Mesothelial cell of epicardium (in vitro differentiated cells): ENCODE data around the gene AFAP1L2. TPM values are rescaled to one million over a fixed set of nuclear protein-coding genes. Genes with fewer than 3 reads are reported as not detected.

Experiments used
- DNase-seq, 2 experiments: peaks; one replicate each; pipeline ENCODE4 v3.0.0; 2021; ENCODE audit warnings: low spot score in 2 of 2; ENCODE audit not compliant: unreplicated experiment in 2 of 2
- H3K27ac Mint-ChIP-seq: 2 replicates; pipeline ENCODE4 v1.8.0; 2021; ENCODE audit warnings: mixed read lengths
- H3K27me3 Mint-ChIP-seq: 2 replicates; pipeline ENCODE4 v1.8.0; 2021; ENCODE audit warnings: low read depth, mixed read lengths
- H3K36me3 Mint-ChIP-seq: 2 replicates; pipeline ENCODE4 v1.8.0; 2021; ENCODE audit warnings: mixed read lengths
- H3K4me1 Mint-ChIP-seq: 2 replicates; pipeline ENCODE4 v1.8.0; 2021; ENCODE audit warnings: mixed read lengths
- H3K4me3 Mint-ChIP-seq: 2 replicates; pipeline ENCODE4 v1.8.0; 2021; ENCODE audit warnings: mild to moderate bottlenecking, moderate library complexity, mixed read lengths
- H3K9me3 Mint-ChIP-seq: 2 replicates; pipeline ENCODE4 v1.8.0; 2021; ENCODE audit warnings: mixed read lengths
- total RNA-seq: library from RNA; stranded (reverse); gene quantifications from 3 replicates; pipeline ENCODE4 v1.2.1, GENCODE V29; 2021
- TF ChIP-seq, protein P1 (sequence below): fragments of 200-600 bp; sonication (generic); IDR thresholded peaks from one replicate; pipeline ENCODE4 v1.5.0; 2021; ENCODE audit warnings: antibody characterized with exemption; ENCODE audit not compliant: unreplicated experiment

AFAP1L2 gene
- total RNA-seq, 1 donor from 2014 or later, result 5.7 TPM

DNA sequence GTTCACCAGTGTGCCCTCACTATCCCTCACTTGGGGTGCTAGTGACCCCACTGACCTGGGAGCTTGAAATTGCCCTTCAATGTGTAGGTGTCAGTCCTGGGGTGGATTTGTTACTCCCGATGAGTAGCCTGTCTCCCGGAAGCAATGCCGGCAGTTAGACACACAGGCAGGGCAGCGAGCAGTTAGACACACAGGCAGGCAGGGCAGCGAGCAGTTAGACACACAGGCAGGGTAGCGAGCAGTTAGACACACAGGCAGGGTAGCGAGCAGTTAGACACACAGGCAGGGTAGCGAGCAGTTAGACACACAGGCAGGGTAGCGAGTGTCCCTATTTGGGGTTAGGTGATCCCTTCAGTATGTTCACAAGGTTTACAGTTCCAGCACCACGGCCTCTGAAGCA is 121.2 kb downstream of the AFAP1L2 start:
- Mint-ChIP-seq H3K36me3 (no peaks in the 10 kb centered on the region), H3K9me3 (no peaks in the 10 kb centered on the region), H3K27ac (no peak overlapping the region), H3K27me3 (no peaks in the 10 kb centered on the region), H3K4me3 (no peak overlapping the region), H3K4me1 (peaks cover 9% of the 10 kb centered on the region)
- no peak for DNase-seq
- TF ChIP-seq, protein P1, sequence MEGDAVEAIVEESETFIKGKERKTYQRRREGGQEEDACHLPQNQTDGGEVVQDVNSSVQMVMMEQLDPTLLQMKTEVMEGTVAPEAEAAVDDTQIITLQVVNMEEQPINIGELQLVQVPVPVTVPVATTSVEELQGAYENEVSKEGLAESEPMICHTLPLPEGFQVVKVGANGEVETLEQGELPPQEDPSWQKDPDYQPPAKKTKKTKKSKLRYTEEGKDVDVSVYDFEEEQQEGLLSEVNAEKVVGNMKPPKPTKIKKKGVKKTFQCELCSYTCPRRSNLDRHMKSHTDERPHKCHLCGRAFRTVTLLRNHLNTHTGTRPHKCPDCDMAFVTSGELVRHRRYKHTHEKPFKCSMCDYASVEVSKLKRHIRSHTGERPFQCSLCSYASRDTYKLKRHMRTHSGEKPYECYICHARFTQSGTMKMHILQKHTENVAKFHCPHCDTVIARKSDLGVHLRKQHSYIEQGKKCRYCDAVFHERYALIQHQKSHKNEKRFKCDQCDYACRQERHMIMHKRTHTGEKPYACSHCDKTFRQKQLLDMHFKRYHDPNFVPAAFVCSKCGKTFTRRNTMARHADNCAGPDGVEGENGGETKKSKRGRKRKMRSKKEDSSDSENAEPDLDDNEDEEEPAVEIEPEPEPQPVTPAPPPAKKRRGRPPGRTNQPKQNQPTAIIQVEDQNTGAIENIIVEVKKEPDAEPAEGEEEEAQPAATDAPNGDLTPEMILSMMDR, result no peak

DNA sequence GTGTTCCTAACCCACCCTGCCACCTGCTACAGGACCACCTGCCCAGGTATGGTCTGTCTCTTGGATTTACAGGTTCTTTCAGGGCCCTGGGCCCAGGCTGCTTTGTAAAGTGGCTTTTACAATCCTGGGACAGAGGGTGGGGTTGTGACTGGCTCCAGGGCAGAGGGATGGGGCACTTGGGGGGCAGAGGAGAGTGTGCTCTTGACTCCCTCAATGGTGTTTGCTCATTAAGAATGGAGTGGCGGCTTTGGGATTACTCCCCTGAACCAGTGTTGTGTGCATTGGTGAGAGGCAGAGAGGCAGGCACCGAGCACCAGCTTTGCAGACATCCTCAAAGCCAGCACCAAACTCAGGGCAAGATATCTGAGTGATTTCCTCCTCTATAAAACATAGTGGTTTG is 121.8 kb downstream of the AFAP1L2 start:
- Mint-ChIP-seq H3K4me1 (peaks cover 9% of the 10 kb centered on the region), H3K4me3 (no peak overlapping the region), H3K27me3 (no peaks in the 10 kb centered on the region), H3K27ac (no peak overlapping the region), H3K36me3 (no peaks in the 10 kb centered on the region), H3K9me3 (no peaks in the 10 kb centered on the region)
- TF ChIP-seq, protein P1, result no peak
- no peak for DNase-seq

DNA sequence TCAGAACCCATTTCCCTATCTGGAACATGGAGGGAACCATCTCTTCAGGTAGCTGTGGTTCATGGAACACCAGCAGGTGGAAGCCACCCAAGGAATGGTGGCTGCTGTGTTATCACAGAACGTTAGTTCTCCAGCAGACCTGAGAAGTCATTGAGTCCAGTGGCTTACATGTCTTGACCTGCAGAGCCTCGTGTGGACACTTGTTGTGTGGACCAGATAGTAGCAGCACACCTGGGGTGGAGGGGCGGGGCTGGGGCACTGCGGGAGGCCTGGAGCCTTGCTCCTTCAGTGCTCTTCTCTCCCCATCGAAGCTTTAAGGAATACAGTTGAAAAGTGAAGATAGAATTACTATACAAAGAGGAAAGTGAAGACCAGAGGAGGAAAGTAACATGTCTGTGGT is 122.8 kb downstream of the AFAP1L2 start:
- Mint-ChIP-seq H3K4me1 (peaks cover 9% of the 10 kb centered on the region), H3K27ac (no peak overlapping the region), H3K27me3 (no peaks in the 10 kb centered on the region), H3K9me3 (no peaks in the 10 kb centered on the region), H3K36me3 (no peaks in the 10 kb centered on the region), H3K4me3 (no peak overlapping the region)
- DNase-seq, result no peak
- TF ChIP-seq, protein P1, result no peak

DNA sequence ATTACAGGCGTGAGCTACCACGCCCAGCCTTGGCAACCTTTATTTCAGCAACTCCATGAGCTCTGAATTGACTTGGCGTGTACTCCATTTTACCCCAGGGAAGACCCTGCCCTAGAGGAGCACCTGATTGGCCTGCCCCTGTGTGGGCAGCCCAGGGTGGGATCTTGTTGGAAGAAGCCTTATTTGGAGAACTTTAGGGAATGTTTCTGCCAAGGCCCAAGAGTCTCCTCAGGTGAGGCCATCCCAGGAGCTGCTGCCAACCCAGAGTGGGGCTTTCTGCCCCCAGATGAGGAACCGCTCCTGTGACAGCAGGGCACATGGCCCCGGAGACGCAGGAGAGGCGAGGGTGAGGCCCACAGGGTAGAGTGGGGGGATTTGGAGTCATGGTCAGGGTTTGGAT is 123.3 kb downstream of the AFAP1L2 start:
- peaks cover 9% of the 10 kb centered on the region for H3K4me1 Mint-ChIP-seq
- no peak overlapping the region for H3K27ac Mint-ChIP-seq
- DNase-seq, result no peak
- TF ChIP-seq, protein P1, result no peak
- no peaks in the 10 kb centered on the region for H3K9me3 Mint-ChIP-seq
- H3K36me3 Mint-ChIP-seq, result no peaks in the 10 kb centered on the region
- no peaks in the 10 kb centered on the region for H3K27me3 Mint-ChIP-seq
- H3K4me3 Mint-ChIP-seq, result no peak overlapping the region

DNA sequence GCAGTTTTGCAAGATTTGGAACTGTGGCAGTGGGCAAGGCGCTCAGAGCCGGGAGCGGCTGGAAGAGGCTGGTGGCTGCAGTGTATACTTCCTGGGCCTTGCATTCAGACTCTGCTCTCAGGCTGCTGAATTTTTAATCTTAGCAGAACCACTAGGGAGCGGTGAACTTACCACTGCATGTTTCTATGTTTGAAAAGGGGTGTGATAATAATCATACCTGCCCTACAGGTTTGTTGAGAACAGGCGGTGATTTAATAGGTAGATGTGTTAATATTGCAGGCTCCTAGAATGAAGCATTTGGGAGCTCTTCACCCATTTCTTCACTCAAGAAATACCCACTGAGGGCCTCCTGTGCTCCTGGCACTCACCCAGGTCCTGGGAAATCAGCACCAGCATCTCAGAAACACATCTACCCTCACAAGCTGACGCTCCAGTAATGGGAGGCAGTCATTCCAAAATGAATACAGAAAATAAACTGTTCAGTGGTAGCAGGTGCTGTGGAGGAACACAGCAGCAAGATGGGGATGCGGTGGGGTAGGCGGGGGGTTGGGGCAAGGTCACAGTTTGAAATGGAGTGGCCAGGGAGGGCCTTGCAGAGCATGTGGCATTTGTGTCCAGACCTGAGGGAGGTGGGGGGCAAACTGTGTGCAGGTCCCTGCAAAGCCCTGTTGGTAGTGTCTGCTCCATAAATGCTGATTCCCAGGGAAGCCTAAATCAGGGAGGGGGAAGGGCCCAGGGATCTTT is 124.2 kb downstream of the AFAP1L2 start:
- no peaks in the 10 kb centered on the region for H3K36me3 Mint-ChIP-seq
- H3K27me3 Mint-ChIP-seq, result no peaks in the 10 kb centered on the region
- H3K9me3 Mint-ChIP-seq, result no peaks in the 10 kb centered on the region
- TF ChIP-seq, protein P1, result no peak
- no peak overlapping the region for H3K27ac Mint-ChIP-seq
- no peak for DNase-seq
- no peak overlapping the region for H3K4me3 Mint-ChIP-seq
- H3K4me1 Mint-ChIP-seq, result peaks cover 9% of the 10 kb centered on the region
